Keratinocyte (primary cell): ENCODE data around the gene MRPL27. TPM values are rescaled to one million over a fixed set of nuclear protein-coding genes. Genes with fewer than 3 reads are reported as not detected.
A peak's percentile ranks its signal among the peaks of the same experiment; 100 is the strongest.

ENCODE experiments used
- DNase-seq: peaks from one replicate; pipeline ENCODE4 v3.0.0-alpha.2; 2011; ENCODE audit warnings: low read depth, missing footprints, low spot score
- FAIRE-seq: peaks from 2 replicates; lab custom pipeline; 2011; peaks lifted over from hg19 to GRCh38; lab: Jason Lieb, UNC
- H2AFZ ChIP-seq: 2 replicates; pipeline ENCODE4 v1.6.0; 2012; ENCODE audit warnings: low read length, control low read depth, inconsistent platforms; ENCODE audit not compliant: control insufficient read depth
- H3K27ac ChIP-seq: 2 replicates; pipeline ENCODE4 v1.5.1; 2011; ENCODE audit warnings: low read length; ENCODE audit not compliant: control insufficient read depth, insufficient read depth
- H3K27me3 ChIP-seq: 3 replicates; pipeline ENCODE4 v1.6.0; 2011; ENCODE audit warnings: low read length; ENCODE audit not compliant: control insufficient read depth, insufficient read depth; ENCODE audit errors: extremely low read depth
- H3K36me3 ChIP-seq, 2 experiments: 2 replicates in 1 of 2; 3 replicates in 1 of 2; pipeline ENCODE4 v1.5.1; 2011; ENCODE audit warnings: low read length in 2 of 2, mild to moderate bottlenecking in 1 of 2; ENCODE audit not compliant: control insufficient read depth in 2 of 2, insufficient read depth in 2 of 2; ENCODE audit errors: extremely low read depth in 1 of 2
- H3K4me1 ChIP-seq: 3 replicates; pipeline ENCODE4 v1.5.1; 2011; ENCODE audit warnings: low read length; ENCODE audit not compliant: control insufficient read depth, insufficient read depth; ENCODE audit errors: extremely low read depth
- H3K4me2 ChIP-seq: 3 replicates; pipeline ENCODE4 v1.6.0; 2011; ENCODE audit warnings: low read depth, low read length; ENCODE audit not compliant: control insufficient read depth, insufficient read depth; ENCODE audit errors: extremely low read depth
- H3K4me3 ChIP-seq, 3 experiments: fragments of 200-600 bp in 1 of 3; sonication (generic) in 1 of 3; 2 replicates in 2 of 3; 3 replicates in 1 of 3; pipeline ENCODE4 v1.5.1; 2011 to 2016; ENCODE audit warnings: low read length in 3 of 3, mild to moderate bottlenecking in 3 of 3, control low read depth in 2 of 3, inconsistent platforms in 1 of 3, low read depth in 1 of 3, mixed read lengths in 1 of 3, mixed run types in 1 of 3, moderate library complexity in 1 of 3; ENCODE audit not compliant: control insufficient read depth in 2 of 3, insufficient read depth in 2 of 3; ENCODE audit errors: extremely low read depth in 1 of 3
- H3K79me2 ChIP-seq: 2 replicates; pipeline ENCODE4 v1.6.0; 2012; ENCODE audit warnings: low read length; ENCODE audit not compliant: control insufficient read depth, insufficient read depth
- H3K9ac ChIP-seq: 3 replicates; pipeline ENCODE4 v1.6.0; 2011; ENCODE audit warnings: low read length; ENCODE audit not compliant: control insufficient read depth, insufficient read depth; ENCODE audit errors: extremely low read depth
- H3K9me1 ChIP-seq: 3 replicates; pipeline ENCODE4 v1.6.0; 2011; ENCODE audit warnings: low read length; ENCODE audit not compliant: control insufficient read depth, insufficient read depth; ENCODE audit errors: extremely low read depth
- H3K9me3 ChIP-seq: 2 replicates; pipeline ENCODE4 v1.5.1; 2012; ENCODE audit warnings: low read depth, low read length; ENCODE audit not compliant: control insufficient read depth
- H4K20me1 ChIP-seq: 3 replicates; pipeline ENCODE4 v1.6.0; 2011; ENCODE audit warnings: low read length; ENCODE audit not compliant: control insufficient read depth, insufficient read depth; ENCODE audit errors: extremely low read depth
- CTCF ChIP-seq, 3 experiments: IDR thresholded peaks in 1 of 3; conservative IDR thresholded peaks in 1 of 3; optimal IDR thresholded peaks in 1 of 3; 2 replicates in 2 of 3; 3 replicates in 1 of 3; pipeline versions ENCODE3 to v1.5.1; 2011; ENCODE audit warnings: low read length in 3 of 3, mild to moderate bottlenecking in 3 of 3, moderate library complexity in 2 of 3, control low read depth in 1 of 3, inconsistent platforms in 1 of 3; ENCODE audit not compliant: insufficient read depth in 2 of 3; ENCODE audit errors: extremely low read depth in 1 of 3
- EZH2 ChIP-seq: IDR thresholded peaks from one replicate; pipeline ENCODE4 v1.6.1; 2012; ENCODE audit warnings: inconsistent platforms, mild to moderate bottlenecking, low read length, moderate library complexity
- dilution Hi-C: fragments of 300-500 bp; cut with MboI; formaldehyde crosslinking; loops from one replicate; pipeline ENCODE4 v1.7.0; 2020; ENCODE audit warnings: low sequenced_read_pairs; ENCODE audit not compliant: extremely low pct_ligation_motif_present
- polyA plus RNA-seq, 5 experiments: library from polyadenylated mRNA; depleted of rRNA in 3 of 5; stranded (reverse) in 3 of 5; stranded (forward) in 1 of 5; unstranded in 1 of 5; fragments of >200 nt; gene quantifications; 1 replicate in 1 of 5; 2 replicates in 3 of 5; 3 replicates in 1 of 5; pipeline versions ENCODE4 v1.2.1 to v1.2.3, GENCODE V29; 2011 to 2012; ENCODE audit warnings: missing spikeins in 2 of 5, low read depth in 1 of 5, low replicate concordance in 1 of 5

The MRPL27 gene
- polyA plus RNA-seq, 1 donor (not counting 4 experiments of a cell fraction or from before 2014, with no cell fraction given), result 123 TPM

- no peak for DNase-seq
- Histone ChIP-seq H3K4me2 (no peak overlapping the region), H3K9me3 (no peaks in the 10 kb centered on the region), H3K27me3 (no peaks in the 10 kb centered on the region), H3K4me3 (no peak overlapping the region), H3K9ac (no peak overlapping the region), H3K79me2 (peaks cover 3% of the 10 kb centered on the region), H2AFZ (no peak overlapping the region), H3K27ac (no peak overlapping the region), H3K9me1 (no peaks in the 10 kb centered on the region), H3K36me3 (peaks cover 27 to 36% of the 10 kb centered on the region in 2 experiments), H3K4me1 (peaks cover 5% of the 10 kb centered on the region), H4K20me1 (no peaks in the 10 kb centered on the region)
- dilution Hi-C loops, result no loop called here
- FAIRE-seq, result no peak
- TF ChIP-seq CTCF (optimal IDR thresholded peaks at IDR 0.05 in 1 of 3, IDR thresholded peaks at IDR 0.05 in 1 of 3, conservative IDR thresholded peaks at IDR 0.05 in 1 of 3; ENCODE audit: extremely low read depth in 1 of 3, insufficient read depth in 2 of 3, low read length in 3 of 3) (peak in 1 of 3 experiments; percentile 53), EZH2 (no peak)
Observed at GRCh38 chr17:50364715-50365114, 8.3 kb downstream of the MRPL27 start.

GRCh38 chr17:50364061-50364458 lies 8.9 kb downstream of the MRPL27 start:
- H3K4me2 ChIP-seq, result no peak overlapping the region
- no peaks in the 10 kb centered on the region for H3K9me1 ChIP-seq
- no peak overlapping the region for H3K27ac ChIP-seq
- H3K4me3 ChIP-seq, result no peak overlapping the region
- TF ChIP-seq CTCF (optimal IDR thresholded peaks at IDR 0.05 in 1 of 3, IDR thresholded peaks at IDR 0.05 in 1 of 3, conservative IDR thresholded peaks at IDR 0.05 in 1 of 3; ENCODE audit: extremely low read depth in 1 of 3, insufficient read depth in 2 of 3, low read length in 3 of 3) (no peak), EZH2 (no peak)
- peaks cover 2% of the 10 kb centered on the region for H3K79me2 ChIP-seq
- FAIRE-seq (no peak), DNase-seq (no peak)
- H2AFZ ChIP-seq, result no peak overlapping the region
- H3K36me3 ChIP-seq, result peaks cover 32 to 34% of the 10 kb centered on the region in 2 experiments
- H3K4me1 ChIP-seq, result peaks cover 5% of the 10 kb centered on the region
- no peak overlapping the region for H3K9ac ChIP-seq
- dilution Hi-C loops, result no loop called here
- no peaks in the 10 kb centered on the region for H3K9me3 ChIP-seq
- H4K20me1 ChIP-seq, result no peaks in the 10 kb centered on the region
- no peaks in the 10 kb centered on the region for H3K27me3 ChIP-seq
